GM18909 (cell line): Measurements from ENCODE around the gene C11orf21.
A peak's percentile ranks its signal among the peaks of the same experiment; 100 is the strongest.

Source experiments
- ATAC-seq: cut with Tn5 transposase; IDR thresholded peaks from one replicate; pipeline ENCODE4 v1.9.1; 2021; ENCODE audit warnings: mild to moderate bottlenecking; ENCODE audit not compliant: unreplicated experiment, poor library complexity

C11orf21 gene

DNA sequence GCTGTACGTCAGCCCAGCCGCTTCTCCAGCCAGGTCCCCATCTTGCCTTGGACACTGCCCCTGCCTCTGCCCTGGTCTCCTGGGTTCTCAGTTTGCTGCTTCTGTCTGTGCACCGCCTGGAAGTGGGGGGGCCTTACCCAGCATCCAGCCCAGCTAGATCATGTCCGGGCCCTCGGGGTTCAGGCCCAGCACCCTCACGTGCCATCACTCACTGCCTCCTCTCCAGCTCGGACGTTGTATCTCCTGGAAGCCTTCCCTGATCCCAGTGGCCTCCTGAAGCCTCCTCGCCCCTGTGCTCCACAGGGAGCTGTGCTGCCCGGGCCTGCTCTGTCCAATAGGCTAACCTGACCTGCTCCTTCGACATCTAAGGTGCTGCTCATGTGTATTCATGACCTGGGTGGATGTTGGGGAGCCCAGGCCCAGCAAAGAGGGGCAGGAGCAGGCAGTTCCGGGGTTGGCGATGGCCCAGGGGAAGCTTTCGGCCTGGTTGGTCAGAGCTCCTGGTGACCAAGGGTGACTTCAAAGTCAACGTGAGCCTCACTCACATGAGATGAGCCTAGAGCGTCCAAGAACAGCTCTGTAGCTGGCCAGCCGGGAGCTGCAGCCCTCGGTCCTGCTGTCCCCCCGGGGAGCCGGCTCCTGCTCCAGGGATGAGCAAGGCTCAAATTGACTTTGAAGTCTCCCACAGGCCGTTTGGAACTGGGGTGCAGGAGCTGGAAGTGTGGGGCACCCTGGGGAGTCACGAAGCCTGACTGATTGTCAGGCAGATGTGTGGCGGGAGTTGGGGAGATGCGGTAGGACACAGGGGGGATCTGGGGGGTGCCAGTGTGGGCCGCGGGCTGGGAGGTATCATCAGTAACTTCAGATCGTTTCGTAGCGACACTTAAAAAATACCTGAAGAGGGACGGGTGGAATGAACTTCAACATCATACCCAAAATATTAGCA, 26.1 kb downstream of the C11orf21 start:
- ATAC-seq: no peak

DNA sequence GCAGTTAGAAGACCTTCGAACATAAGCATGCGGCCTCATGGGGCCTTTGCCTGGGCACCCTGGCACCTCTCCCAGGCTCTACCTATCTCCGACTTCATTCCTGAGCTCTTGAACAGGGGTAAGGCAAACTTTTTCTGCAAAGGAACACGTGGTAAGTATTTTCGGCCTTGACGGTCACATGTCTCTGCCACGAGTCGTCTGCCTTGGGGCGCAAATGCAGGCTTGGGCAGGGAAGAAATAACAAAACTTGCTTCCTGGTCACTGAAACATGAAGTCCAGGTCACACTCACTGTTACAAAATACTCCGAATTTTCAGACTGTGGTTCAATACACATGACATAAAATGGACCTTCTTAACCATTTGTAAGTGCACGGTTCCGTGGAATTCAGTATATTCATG, 27.9 kb downstream of the C11orf21 start:
- ATAC-seq: no peak

DNA sequence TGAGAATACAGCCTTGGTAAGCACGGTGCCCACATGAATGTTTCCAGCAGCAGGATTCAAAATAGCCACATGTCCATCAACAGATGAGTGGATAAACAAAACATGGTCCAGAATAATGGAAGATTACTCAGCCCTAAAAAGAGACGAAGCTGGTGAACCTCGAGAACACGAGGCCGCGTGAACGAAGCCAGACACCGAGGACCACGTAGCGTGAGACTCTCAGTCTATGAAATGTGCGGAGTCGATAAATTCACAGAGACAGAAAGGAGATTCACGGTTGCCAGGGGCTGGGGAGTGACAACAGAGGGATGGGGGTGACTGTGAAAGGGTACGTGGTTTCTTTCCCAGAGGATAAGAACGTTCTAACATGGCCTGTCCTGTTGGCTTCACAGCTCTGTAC, 28.4 kb downstream of the C11orf21 start:
- no peak for ATAC-seq

DNA sequence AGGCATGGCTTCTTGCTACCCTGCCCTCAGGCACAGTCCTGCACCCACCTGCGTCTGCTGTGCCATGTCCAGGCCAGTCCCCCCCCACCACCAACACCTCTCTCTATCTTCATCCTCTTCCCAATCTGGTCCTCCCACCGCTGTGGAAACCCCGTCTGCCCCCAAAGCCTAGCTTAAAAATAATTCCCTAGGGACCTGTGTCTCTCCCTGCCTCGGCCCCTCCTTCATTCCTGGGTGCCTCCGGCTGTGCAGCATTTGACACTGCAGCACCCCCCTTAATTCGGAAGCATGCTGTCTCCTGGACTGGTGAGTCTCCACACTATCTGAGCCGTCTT, 28.8 kb downstream of the C11orf21 start:
- no peak for ATAC-seq

DNA sequence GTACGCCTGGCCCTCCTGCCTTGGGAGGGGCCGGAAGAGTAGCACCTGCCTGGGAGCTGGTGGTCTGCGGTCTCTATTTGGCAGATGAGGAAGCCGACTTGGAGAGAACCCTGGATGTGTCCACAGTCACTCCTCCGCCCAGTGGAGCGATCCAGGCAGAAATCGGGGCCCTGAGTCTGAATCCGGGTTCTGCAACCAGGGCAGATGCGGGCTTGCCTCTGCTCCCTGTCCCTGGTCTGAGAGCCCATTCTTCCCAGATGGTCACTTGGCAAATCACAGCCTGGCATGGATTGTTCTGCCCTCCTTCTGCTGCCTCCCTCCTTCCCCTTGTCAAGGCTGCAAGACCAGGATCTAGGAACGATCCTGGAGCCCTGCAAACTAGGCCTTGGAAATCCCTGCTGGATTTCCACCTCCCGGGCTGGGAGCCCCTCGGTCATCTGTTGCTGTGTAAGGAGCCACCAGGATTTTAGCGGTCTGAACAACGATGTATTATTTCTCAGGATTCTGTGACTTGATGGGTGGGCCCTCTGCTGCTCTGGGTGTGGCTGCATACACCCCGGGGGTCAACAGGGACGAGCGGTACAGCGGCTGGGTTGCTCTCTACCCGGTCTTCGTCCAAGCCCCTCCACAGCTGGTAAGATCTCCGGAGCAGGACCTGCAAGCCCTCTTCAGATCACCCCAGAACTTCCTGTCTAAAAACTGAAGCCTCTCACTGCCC, 29.3 kb downstream of the C11orf21 start:
- no peak for ATAC-seq

DNA sequence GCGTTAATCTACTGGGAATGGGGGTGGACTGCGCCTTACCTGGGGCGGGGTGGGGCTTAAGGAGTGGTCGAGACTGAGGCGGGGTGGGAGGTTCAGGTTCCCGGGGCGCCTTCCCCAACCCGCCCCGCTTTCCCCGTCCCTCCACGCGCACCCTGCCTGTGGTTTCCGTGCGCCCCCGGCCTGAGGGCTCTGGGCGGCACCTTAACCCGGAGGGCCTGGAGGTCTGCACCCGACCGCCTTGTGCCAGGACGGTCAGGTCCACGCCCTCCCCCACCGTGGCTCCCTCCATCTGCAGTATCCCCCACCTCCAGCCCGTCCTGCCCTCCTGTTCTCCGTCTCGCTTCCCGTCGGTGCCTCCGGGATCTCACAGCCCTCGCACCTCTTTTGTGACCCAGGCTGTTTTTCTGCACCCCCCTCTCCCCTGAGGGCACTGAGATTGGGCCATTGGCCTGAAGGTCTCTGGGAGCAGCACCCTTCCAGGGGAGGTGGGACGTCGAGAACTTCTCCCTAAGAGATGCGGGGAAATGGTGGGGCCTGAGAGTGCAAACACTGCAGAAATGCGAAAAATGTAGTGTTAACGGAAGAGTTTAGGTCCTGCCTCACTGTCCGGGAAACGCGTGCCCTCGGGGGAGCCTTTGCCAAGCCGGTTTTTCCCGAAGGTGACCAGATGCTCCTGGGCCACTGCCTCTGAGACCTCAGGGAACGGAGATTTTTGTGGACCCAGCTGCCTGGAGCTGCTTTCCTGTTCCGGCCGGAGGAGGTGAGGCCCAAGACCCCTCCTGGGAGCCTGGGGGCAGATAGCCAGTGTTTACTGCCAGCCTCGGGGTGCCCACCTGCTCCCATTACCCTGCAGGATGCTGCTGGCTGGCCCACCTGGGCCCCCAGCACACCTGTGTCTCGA, 30.1 kb downstream of the C11orf21 start:
- no peak for ATAC-seq

DNA sequence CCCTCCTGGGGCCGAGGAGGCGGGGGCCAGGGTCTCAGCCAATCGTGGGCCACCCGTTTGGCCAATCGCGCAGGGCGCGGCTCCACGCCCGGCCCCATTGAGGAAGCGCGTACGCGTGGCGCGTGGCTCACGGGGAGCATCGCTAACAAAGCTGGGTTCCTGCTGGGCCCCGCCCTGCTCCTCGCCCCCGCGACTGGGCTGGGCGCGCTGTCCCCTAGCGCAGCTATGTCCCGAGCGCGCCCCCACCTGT, 30.7 kb downstream of the C11orf21 start:
- ATAC-seq: no peak

DNA sequence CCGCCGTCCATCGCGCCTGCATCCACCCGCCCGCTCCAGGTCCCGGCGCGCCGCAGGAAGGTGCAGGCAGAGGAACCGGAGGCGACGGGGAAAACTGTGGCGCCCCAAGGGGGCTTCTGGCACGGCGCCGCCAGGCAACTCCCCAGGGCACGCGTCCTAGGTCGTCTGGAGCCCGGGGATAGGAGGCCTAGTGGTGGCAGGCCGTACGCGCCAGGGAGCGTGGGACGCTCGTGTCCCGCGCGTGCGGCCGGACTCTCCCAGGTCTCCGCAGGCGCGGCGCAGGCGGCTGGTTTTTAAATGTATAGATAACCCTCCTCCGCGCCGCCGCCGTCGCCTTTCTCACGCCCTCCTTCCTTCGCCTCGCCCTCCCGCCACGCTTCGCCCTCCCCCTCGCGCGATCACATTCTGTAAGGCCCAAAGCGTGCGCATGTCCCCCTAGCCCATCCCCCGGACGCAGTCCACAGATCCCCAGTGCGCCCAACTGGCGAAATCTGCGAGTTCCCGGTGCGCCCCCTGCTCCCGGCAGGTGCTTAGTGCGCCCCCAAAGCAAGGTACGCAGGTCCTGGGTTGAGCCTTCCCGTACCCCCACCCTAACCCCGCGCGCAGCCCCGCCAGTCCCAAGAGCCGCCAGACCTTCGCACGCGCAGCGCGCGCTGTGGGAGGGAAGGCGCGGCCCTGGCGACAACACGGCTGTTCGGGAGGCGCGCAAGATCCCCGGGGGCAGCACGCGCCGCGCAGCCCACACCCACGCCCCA, 31.2 kb downstream of the C11orf21 start, which contains the start of gene ASCL2:
Gene ASCL2, minus strand, starts transcription at position 267 of the 755 bp plus-strand sequence. Its CDS starts 256 bp downstream, at position 11.
- no peak for ATAC-seq

DNA sequence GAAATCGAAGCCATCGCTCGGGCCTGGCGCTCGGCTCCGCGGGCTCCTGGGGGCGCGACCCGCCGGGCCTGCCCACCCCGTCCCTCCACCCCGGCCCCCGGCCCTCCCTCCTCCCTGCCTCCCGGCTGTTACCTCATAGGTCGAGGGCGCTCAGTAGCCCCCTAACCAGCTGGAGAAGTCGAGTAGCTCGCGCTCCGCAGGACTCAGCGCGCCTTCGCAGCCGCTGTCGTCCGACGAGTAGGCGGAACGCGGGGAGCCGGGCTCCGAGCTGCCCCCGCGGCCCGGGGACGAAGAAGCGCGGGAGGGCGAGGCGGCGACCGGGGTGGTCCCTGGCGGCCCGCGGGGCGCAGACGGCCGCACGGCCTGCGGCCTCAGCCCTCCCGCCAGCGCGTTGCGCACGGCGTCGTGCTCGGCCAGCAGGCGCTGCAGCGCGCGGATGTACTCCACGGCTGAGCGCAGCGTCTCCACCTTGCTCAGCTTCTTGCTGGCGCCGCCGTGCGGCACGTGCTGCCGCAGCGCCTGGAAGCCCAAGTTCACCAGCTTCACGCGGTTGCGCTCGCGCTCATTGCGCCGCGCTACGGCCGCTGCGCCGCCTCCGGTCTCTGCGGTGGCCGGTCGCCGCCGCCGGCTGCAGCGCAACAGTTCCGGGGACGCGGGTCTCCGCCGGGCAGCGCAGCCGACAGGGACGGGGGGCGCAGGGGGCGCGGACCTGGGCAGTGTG, 32.0 kb downstream of the C11orf21 start:
- no peak for ATAC-seq

DNA sequence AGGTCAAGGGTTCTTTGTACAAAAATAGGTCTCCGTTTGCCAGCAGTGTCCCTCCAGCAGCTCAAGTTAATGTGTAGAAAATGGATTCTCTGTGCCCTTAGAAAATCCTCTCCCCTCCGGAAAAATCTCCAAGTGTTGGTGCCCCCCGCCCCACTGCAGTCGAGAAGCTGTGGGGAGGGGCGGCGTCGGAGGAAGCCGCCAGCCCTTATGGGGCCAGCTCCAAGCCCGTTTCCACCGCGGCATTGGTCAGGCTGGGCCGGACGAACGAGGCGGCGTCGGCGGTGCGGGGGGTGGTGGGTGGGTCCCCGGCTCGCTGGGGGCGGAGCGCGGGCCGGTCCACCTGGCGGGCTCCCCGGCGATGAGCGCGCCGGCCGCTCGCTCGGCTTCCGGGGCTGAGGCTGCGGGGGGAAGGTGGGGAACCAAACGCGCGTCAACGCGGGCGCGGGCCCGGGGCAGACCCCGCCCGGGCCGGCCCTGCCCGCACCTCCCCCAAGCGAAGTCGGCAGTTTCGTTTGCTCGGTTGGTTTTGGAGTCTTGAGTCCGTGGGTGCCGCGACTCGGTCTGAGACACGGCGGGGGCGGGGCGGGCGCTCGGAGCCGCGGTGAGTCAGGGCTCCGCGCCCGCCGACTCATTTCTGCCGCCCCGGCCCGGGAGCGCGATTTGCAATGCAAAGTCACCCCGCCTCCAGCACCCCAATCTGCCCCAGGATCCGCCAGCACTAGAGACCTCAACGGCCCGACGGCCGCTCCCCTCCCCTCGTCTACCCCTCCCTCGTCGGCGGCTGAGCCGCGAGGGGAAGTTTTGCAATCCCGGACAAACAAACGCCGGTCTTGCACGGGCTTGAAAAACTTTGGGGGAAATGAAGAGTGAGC, 32.8 kb downstream of the C11orf21 start:
- ATAC-seq: no peak

DNA sequence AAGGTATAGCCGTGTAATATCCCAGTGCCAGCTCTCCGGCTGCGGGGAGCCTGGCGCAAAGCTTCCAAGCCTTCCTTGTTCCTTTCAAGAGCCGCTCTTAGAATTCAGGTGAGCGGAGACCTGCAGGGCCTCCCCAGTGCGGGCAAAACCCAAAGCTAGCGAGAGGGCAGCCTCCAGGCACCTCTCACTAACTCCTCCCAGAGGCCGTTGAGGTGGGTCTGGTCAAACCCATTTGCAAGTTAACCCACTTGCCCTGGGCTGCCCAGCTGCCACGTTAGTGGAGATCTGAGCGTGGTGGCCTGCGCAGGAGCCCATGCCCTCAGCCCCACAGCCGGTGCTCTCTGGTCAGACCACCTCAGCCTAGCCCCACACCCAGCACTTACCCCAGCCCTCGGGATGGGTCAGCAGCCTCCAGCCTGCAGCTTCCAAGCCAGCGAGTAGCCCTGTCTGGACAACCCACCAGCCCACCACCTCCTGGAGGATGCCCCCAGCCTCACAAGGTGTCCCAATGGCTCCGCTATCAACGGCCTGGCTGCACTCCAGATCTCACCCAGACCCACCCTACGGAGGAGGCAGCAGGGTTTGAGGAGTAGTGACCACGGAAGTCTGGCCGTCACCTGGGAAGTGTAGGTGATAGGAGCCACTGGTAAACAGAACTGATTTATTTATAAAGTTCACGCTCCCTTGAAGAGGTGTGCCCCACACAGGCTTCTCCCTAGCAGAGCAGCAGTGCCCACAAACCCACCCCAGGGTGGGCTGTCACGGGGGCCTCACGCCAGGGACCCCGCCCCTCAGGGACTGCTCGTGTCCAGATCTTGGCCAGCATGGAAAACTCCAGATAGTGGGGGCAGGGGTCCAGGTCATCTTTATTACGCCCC, 33.6 kb downstream of the C11orf21 start:
- no peak for ATAC-seq

DNA sequence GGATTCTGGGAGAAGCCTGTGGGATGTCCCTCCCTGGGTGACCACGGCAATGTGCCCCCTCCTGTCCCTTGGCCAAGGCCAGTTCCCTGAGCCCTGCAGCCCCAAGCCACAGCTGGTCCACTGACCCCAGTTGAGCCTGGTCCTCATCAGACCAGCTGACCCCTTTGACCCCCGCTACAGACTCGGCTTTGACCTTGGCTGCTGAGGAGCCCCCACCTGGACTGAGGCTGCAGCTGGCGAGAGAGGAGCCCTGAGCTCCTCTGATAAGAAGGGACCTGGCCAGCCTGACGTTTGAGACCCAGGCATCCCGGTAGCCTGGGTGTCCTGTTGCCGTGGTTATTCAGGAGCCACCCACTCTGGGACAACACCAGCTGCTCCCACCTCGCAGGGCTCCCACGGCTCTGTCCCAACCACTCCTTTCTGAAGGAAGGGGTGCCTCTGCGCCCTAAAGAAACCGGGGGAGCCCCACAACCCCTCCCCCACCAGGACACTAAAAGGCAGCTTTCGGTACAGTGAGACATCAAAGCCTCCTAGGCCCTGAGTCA, 34.3 kb downstream of the C11orf21 start:
- ATAC-seq: no peak

DNA sequence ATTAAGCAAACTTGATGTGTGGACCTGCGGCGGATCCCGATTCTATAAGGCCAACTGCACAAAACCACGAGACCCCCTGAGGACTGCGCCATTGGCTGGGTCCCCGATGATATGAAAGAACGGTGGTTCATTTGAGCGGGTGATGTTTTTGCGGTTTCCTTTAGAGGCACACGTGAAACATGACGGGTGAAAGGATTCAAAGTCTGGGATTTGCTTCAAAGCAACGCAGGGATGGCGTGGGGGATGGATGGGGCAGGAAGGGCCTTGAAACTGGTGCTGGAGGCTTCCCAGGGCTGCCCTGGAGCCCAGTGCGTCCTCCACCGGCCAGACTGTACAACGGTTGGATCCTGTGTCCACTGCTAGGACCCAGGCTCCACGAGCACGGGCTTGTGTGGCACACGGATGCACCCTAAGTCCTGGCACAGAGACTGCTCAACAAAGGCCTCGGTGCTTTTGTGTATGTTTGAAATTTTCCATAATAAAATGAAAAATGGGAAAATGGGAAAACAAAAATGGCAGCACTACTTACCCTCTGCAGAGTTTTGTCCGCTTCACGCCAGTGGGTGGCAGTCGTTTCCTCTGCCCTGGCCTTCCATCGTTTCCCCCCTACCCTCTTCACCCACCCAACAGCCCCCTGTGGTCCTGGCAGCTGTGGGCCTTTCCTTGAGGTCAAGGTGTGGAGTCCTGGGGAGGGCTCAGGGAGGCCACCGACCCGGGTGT, 35.0 kb downstream of the C11orf21 start:
- ATAC-seq: no peak

DNA sequence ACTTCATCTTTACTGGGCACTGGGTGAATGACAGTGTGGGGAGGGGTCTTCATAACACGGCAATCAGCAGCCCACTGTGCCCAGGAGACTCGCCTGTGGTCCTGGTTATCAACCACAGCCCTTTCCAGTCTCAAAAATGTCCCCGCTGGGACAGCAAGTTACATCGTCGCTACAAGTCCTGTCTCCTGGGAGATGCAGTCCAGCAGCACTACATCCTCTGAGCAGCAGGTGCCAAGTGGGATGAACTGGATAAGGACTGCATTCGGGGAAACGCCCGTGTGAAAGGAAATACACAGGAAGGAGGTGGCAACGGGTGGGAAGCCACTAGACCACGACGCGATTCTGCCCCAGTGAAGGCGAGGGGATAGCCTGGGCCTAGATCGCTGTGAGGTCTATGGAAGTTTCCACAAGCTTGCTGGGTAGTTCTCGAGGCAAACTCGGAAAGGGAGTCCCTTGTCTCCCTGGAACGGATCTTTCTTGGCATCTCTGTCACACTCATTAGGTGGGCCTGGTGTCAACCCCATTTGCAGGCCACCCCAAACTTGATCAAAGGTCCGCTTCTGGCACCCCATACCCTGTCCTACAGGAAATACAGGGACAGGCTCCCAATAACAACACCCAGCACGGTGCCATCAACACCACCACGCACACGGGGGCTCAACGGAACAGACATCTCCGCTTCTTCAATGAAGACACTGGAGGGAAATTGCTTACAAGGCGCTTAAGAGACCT, 35.7 kb downstream of the C11orf21 start:
- ATAC-seq: no peak

DNA sequence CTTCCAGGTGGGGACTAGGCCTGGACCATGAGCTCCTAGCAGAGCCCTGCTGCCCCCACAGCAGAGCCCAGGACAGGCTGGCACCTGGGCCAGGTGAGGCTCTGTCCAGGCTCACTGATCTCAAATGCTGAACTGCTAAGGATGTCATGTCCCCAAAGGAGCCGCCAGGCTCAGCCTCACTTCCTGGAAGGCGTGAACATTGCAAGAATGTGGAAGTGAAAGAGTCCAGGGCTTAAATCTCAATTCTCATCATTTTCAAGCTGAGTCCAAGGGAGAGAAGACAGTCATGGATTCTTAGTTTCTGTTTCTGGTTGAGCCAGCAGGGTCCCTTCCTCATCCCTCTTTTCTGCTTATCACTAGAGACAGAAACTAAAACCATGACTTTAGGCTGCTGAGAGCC, 36.3 kb downstream of the C11orf21 start:
- peak; percentile 56 for ATAC-seq
